PC-3 (cell line): ENCODE measurements around the gene CLEC16A. TPM values are rescaled to one million over a fixed set of nuclear protein-coding genes. Genes with fewer than 3 reads are reported as not detected.

Source experiments
- ATAC-seq: fragments of 200-7000 bp; cut with Tn5 transposase; 2 replicates; pipeline ENCODE4 v1.9.1; 2020; ENCODE audit warnings: mild to moderate bottlenecking, moderate library complexity
- BruUV-seq: library from RNA; stranded (reverse); fragments of 400-500 nt; replicated peaks from 2 replicates; lab custom pipeline; 2021; lab: Mats Ljungman, UMichigan
- CTCF ChIA-PET: fragments of 300-600 bp; sonication (Branson Sonifier 250); formaldehyde crosslinking; loops from one replicate; lab custom pipeline; 2022; ENCODE audit warnings: antibody characterized with exemption; lab: Charles Lee
- POLR2A ChIA-PET: fragments of 300-600 bp; sonication (Branson Sonifier 250); formaldehyde crosslinking; loops from one replicate; lab custom pipeline; 2022; ENCODE audit warnings: antibody characterized with exemption; ENCODE audit not compliant: unreplicated experiment; lab: Charles Lee
- DNase-seq: peaks from one replicate; pipeline ENCODE4 v3.0.0-alpha.2; 2015
- H2AFZ ChIP-seq: fragments of 300-600 bp; sonication (generic); 2 replicates; pipeline ENCODE4 v1.6.0; 2016; ENCODE audit warnings: antibody characterized with exemption, low read length
- H3F3A ChIP-seq: fragments of 300-600 bp; sonication (generic); one replicate; pipeline ENCODE4 v1.6.0; 2017; ENCODE audit warnings: antibody characterized with exemption, low read length, control low read depth, mild to moderate bottlenecking; ENCODE audit not compliant: unreplicated experiment
- H3K27ac ChIP-seq: fragments of 300-600 bp; sonication (generic); 2 replicates; pipeline ENCODE4 v1.5.1; 2016; ENCODE audit warnings: mild to moderate bottlenecking, low read length
- H3K27me3 ChIP-seq: fragments of 300-600 bp; sonication (generic); 2 replicates; pipeline ENCODE4 v1.6.1; 2016; ENCODE audit warnings: low read length, mixed read lengths
- H3K36me3 ChIP-seq: fragments of 300-600 bp; sonication (generic); 2 replicates; pipeline ENCODE4 v1.6.1; 2016; ENCODE audit warnings: low read depth, mixed run types, low read length, mixed read lengths
- H3K4me1 ChIP-seq: fragments of 300-600 bp; sonication (generic); 2 replicates; pipeline ENCODE4 v1.5.1; 2016; ENCODE audit warnings: low read length; ENCODE audit not compliant: insufficient read depth
- H3K4me2 ChIP-seq: fragments of 300-600 bp; sonication (generic); 2 replicates; pipeline ENCODE4 v1.6.0; 2016; ENCODE audit warnings: low read length
- H3K4me3 ChIP-seq: fragments of 300-600 bp; sonication (generic); 2 replicates; pipeline ENCODE4 v1.5.1; 2016; ENCODE audit warnings: mild to moderate bottlenecking, low read length, mixed read lengths
- H3K79me2 ChIP-seq: fragments of 300-600 bp; sonication (generic); 2 replicates; pipeline ENCODE4 v1.6.1; 2017; ENCODE audit warnings: low read length, mixed read lengths
- H3K9ac ChIP-seq: fragments of 300-600 bp; sonication (generic); 2 replicates; pipeline ENCODE4 v1.6.0; 2016; ENCODE audit warnings: mild to moderate bottlenecking, low read length
- H3K9me2 ChIP-seq: fragments of 300-600 bp; sonication (generic); replicated peaks from 2 replicates; pipeline ENCODE4 v1.6.1; 2016; ENCODE audit warnings: mixed run types, low read length, mixed read lengths
- H3K9me3 ChIP-seq: fragments of 300-600 bp; sonication (generic); 2 replicates; pipeline ENCODE4 v1.6.1; 2016; ENCODE audit warnings: low read length, mixed read lengths
- H4K20me1 ChIP-seq: fragments of 300-600 bp; sonication (generic); 2 replicates; pipeline ENCODE4 v1.6.1; 2016; ENCODE audit warnings: low read length, mixed read lengths
- CTCF ChIP-seq: fragments of 300-600 bp; sonication (generic); conservative IDR thresholded peaks from 2 replicates; pipeline ENCODE4 v1.5.1; 2017; ENCODE audit warnings: antibody characterized with exemption, low read depth, mild to moderate bottlenecking, low read length
- EZH2 ChIP-seq: fragments of 300-600 bp; sonication (generic); IDR thresholded peaks from one replicate; pipeline ENCODE4 v1.6.1; 2017; ENCODE audit warnings: antibody characterized with exemption, mild to moderate bottlenecking, low read length; ENCODE audit not compliant: unreplicated experiment
- EZH2phosphoT487 ChIP-seq: fragments of 300-600 bp; sonication (generic); IDR thresholded peaks from 2 replicates; pipeline ENCODE4 v1.6.1; 2018; ENCODE audit warnings: mild to moderate bottlenecking, antibody characterized with exemption, low read length, borderline replicate concordance
- intact Hi-C: fragments of 100-400 bp; cut with micrococcal nuclease; formaldehyde crosslinking; loops from 2 replicates; pipeline ENCODE4 v1.9.0; 2023
- total RNA-seq: library from RNA; depleted of rRNA; stranded (reverse); fragments of >200 nt; gene quantifications from 2 replicates; pipeline ENCODE4 v1.2.3, GENCODE V29; 2014

Gene CLEC16A
- total RNA-seq, 1 experiment from 2014 or later: 9.5 TPM

GRCh38 chr16:11224096-11224893 is 279.9 kb downstream of the CLEC16A start:
- no peaks in the 10 kb centered on the region for H3K9me3 ChIP-seq
- no peaks in the 10 kb centered on the region for H3K27me3 ChIP-seq
- ChIA-PET POLR2A (no interaction called here), CTCF (no interaction called here)
- H3K36me3 ChIP-seq: no peaks in the 10 kb centered on the region
- intact Hi-C loops: no loop called here
- H3K9me2 ChIP-seq: no peaks in the 10 kb centered on the region
- H3K9ac ChIP-seq: no peak overlapping the region
- ATAC-seq: no peak
- BruUV-seq: no TSS peak
- no peak for DNase-seq
- no peaks in the 10 kb centered on the region for H3K4me1 ChIP-seq
- H2AFZ ChIP-seq: no peak overlapping the region
- H3K4me2 ChIP-seq: no peak overlapping the region
- no peaks in the 10 kb centered on the region for H4K20me1 ChIP-seq
- TF ChIP-seq EZH2 (no peak), EZH2phosphoT487 (no peak), CTCF (no peak)
- no peak overlapping the region for H3K4me3 ChIP-seq
- no peaks in the 10 kb centered on the region for H3K79me2 ChIP-seq
- no peaks in the 10 kb centered on the region for H3F3A ChIP-seq
- H3K27ac ChIP-seq: no peak overlapping the region

GRCh38 chr16:11224894-11225676 is 280.7 kb downstream of the CLEC16A start:
- Histone ChIP-seq H3K9me3 (no peaks in the 10 kb centered on the region), H3K4me1 (no peaks in the 10 kb centered on the region), H3K9me2 (no peaks in the 10 kb centered on the region), H3K27ac (no peak overlapping the region), H4K20me1 (no peaks in the 10 kb centered on the region), H3K4me2 (no peak overlapping the region), H3K4me3 (no peak overlapping the region), H3K27me3 (no peaks in the 10 kb centered on the region), H2AFZ (no peak overlapping the region), H3K36me3 (no peaks in the 10 kb centered on the region), H3K79me2 (no peaks in the 10 kb centered on the region), H3F3A (no peaks in the 10 kb centered on the region), H3K9ac (no peak overlapping the region)
- TF ChIP-seq EZH2: no peak
- intact Hi-C loops: no loop called here
- ChIA-PET CTCF (no interaction called here), POLR2A (interaction anchor here (0.6 kb wide), 1 partner anchor 15 kb away, joined by 3 read pairs; no protein-coding TSS in a partner anchor)
- no TSS peak for BruUV-seq
- no peak for ATAC-seq
- DNase-seq: no peak

GRCh38 chr16:11225677-11226549 is 281.5 kb downstream of the CLEC16A start:
- Histone ChIP-seq H3K79me2 (no peaks in the 10 kb centered on the region), H3K4me3 (no peak overlapping the region), H2AFZ (no peak overlapping the region), H3K4me1 (no peaks in the 10 kb centered on the region), H3K9me2 (no peaks in the 10 kb centered on the region), H3K27ac (no peak overlapping the region), H4K20me1 (no peaks in the 10 kb centered on the region), H3K27me3 (no peaks in the 10 kb centered on the region), H3F3A (no peaks in the 10 kb centered on the region), H3K9me3 (no peaks in the 10 kb centered on the region), H3K9ac (no peak overlapping the region), H3K36me3 (no peaks in the 10 kb centered on the region), H3K4me2 (no peak overlapping the region)
- intact Hi-C loops: no loop called here
- BruUV-seq: no TSS peak
- DNase-seq (no peak), ATAC-seq (no peak)
- TF ChIP-seq EZH2: no peak
- no peak for TF ChIP-seq CTCF
- no peak for TF ChIP-seq EZH2phosphoT487
- ChIA-PET CTCF (no interaction called here), POLR2A (interaction anchor here (0.6 kb wide), 1 partner anchor 14 kb away, joined by 3 read pairs; no protein-coding TSS in a partner anchor)
